Measurements from ENCODE around the gene GTF2IRD1.
A peak's percentile ranks its signal among the peaks of the same experiment; 100 is the strongest.
"Not testable (repeated sequence)": the region's sequence is repeated elsewhere in the genome, so short reads cannot be mapped to it uniquely, and the experiment has no call there.

Gene GTF2IRD1

GRCh38 chr7:74489997-74490945 lies 36.6 kb downstream of the GTF2IRD1 start:
- TF ChIP-seq CTCF (IDR thresholded peaks at IDR 0.05; ENCODE audit: low read depth, low read length), result no peak
- no peak overlapping the region for H3K4me3 ChIP-seq (ENCODE audit: low read depth, low read length)
- DNase-seq, result no peak
- no peak overlapping the region for H3K27ac ChIP-seq
- peaks cover 43% of the 10 kb centered on the region for H3K36me3 ChIP-seq
- peaks cover 3% of the 10 kb centered on the region for H3K9me3 ChIP-seq (ENCODE audit: severe bottlenecking)
- no peaks in the 10 kb centered on the region for H3K27me3 ChIP-seq (ENCODE audit: insufficient read depth, low read depth, severe bottlenecking)

- H3K27me3 ChIP-seq (ENCODE audit: insufficient read depth, low read depth, severe bottlenecking); H3K9me3 ChIP-seq (ENCODE audit: severe bottlenecking); H3K27ac ChIP-seq; H3K4me3 ChIP-seq (ENCODE audit: low read depth, low read length); DNase-seq: not testable (repeated sequence)
- H3K36me3 ChIP-seq, result peaks cover 43% of the 10 kb centered on the region
Observed at GRCh38 chr7:74491490-74491889, 37.8 kb downstream of the GTF2IRD1 start.

GRCh38 chr7:74493295-74493694 lies 39.6 kb downstream of the GTF2IRD1 start:
- peak; percentile 46 for DNase-seq
- Histone ChIP-seq H3K9me3 (ENCODE audit: severe bottlenecking) (peaks cover 3% of the 10 kb centered on the region), H3K4me3 (ENCODE audit: low read depth, low read length) (no peak overlapping the region), H3K36me3 (peaks cover 49% of the 10 kb centered on the region), H3K27ac (no peak overlapping the region), H3K27me3 (ENCODE audit: insufficient read depth, low read depth, severe bottlenecking) (no peaks in the 10 kb centered on the region)
- no peak for TF ChIP-seq CTCF (IDR thresholded peaks at IDR 0.05; ENCODE audit: low read depth, low read length)

GRCh38 chr7:74494076-74494548 lies 40.4 kb downstream of the GTF2IRD1 start:
- peaks cover 3% of the 10 kb centered on the region for H3K9me3 ChIP-seq (ENCODE audit: severe bottlenecking)
- H3K27ac ChIP-seq, result no peak overlapping the region
- no peak for DNase-seq
- no peak overlapping the region for H3K4me3 ChIP-seq (ENCODE audit: low read depth, low read length)
- H3K36me3 ChIP-seq, result peaks cover 48% of the 10 kb centered on the region
- no peak for TF ChIP-seq CTCF (IDR thresholded peaks at IDR 0.05; ENCODE audit: low read depth, low read length)
- no peaks in the 10 kb centered on the region for H3K27me3 ChIP-seq (ENCODE audit: insufficient read depth, low read depth, severe bottlenecking)

GRCh38 chr7:74495112-74496086 lies 41.7 kb downstream of the GTF2IRD1 start:
- H3K4me3 ChIP-seq (ENCODE audit: low read depth, low read length), result no peak overlapping the region
- TF ChIP-seq CTCF (IDR thresholded peaks at IDR 0.05; ENCODE audit: low read depth, low read length), result no peak
- peaks cover 3% of the 10 kb centered on the region for H3K9me3 ChIP-seq (ENCODE audit: severe bottlenecking)
- H3K27me3 ChIP-seq (ENCODE audit: insufficient read depth, low read depth, severe bottlenecking), result no peaks in the 10 kb centered on the region
- no peak overlapping the region for H3K27ac ChIP-seq
- DNase-seq, result no peak
- peaks cover 49% of the 10 kb centered on the region for H3K36me3 ChIP-seq

- Histone ChIP-seq H3K27ac (no peak overlapping the region), H3K4me3 (ENCODE audit: low read depth, low read length) (no peak overlapping the region), H3K9me3 (ENCODE audit: severe bottlenecking) (peaks cover 3% of the 10 kb centered on the region), H3K27me3 (ENCODE audit: insufficient read depth, low read depth, severe bottlenecking) (no peaks in the 10 kb centered on the region), H3K36me3 (peaks cover 44% of the 10 kb centered on the region)
- no peak for DNase-seq
- no peak for TF ChIP-seq CTCF (IDR thresholded peaks at IDR 0.05; ENCODE audit: low read depth, low read length)
Observed at GRCh38 chr7:74496272-74496671, 42.6 kb downstream of the GTF2IRD1 start.

DNA sequence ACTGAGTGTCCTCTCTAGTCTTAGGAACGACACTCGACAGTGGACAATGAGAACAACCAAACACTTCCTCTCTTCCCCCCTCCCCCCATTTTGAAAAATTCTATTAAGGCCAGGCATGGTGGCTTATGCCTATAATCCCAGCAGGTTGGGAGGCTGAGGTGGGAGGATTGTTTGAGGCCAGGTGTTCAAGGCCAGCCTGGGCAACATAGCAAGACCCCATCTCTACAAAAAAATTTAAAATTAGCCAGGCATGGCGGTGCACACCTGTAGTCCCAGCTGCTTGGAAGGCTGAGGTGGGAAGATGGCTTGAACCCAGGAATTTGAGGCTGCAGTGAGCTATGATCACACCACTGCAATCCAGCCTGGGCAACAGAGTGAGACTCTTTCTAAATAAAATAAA lies 43.1 kb downstream of the GTF2IRD1 start:
- H3K27me3 ChIP-seq (ENCODE audit: insufficient read depth, low read depth, severe bottlenecking); H3K9me3 ChIP-seq (ENCODE audit: severe bottlenecking); DNase-seq; H3K4me3 ChIP-seq (ENCODE audit: low read depth, low read length); H3K27ac ChIP-seq: not testable (repeated sequence)
- H3K36me3 ChIP-seq, result peaks cover 39% of the 10 kb centered on the region

Measured in WERI-Rb-1 (cell line).